Activated T-helper 1 cell treated with Interleukin-2 at 50 U/mL for 16 hours (primary cell): ENCODE data around the gene ZSWIM6.
A peak's percentile ranks its signal among the peaks of the same experiment; 100 is the strongest.

Experiments
- DNase-seq: peaks from one replicate; pipeline ENCODE4 v3.0.0-alpha.2; 2020; ENCODE audit warnings: low read depth

ZSWIM6 gene

DNA sequence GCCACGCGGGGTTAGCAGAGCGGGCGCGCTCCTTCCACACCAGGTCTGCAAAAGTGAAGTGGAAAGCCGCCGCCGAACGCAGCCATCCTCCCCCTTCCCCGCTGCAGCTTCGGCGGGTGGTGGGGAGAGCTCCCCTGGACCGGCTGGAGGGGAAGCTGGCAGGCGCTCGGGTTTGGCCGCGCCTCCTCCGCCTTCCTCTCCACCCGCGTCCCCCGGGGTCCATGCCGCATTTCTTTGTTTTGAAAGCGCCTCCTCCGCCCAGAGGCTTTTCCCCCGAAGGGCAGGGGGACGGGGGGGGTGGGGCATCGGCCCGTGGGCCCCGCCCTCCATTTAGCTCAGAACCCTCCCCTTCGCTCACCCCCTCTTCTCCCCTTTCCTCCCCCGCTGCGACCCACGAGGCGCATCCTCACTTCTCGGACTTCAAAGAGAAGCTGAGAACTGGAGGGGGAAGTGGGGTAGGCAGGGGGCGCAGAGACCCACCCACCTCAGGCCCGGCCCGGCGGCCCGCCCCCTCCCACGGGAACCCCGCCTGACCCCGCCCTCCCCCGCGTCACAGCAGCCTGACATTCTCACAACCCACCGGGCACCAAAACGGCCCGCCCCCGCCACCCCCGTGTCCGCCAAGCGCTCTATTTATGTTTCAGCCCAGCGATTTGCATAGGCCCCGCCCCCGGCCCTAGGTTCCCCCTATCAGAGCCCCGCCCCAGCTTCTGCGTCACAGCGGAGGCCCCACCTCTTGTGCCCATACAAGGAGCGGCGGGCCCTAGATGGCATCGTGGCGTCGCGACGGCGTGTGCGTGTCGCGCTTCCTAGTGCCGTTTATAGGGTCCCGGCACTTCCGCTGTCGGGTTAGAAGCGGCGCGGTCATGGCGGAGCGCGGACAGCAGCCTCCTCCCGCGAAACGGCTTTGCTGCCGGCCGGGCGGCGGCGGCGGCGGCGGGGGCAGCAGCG lies at the start of gene ZSWIM6:
Gene ZSWIM6 (plus strand): TSS at position 852 of the 951 bp plus-strand sequence. CDS start 15 bp downstream, at position 867.
- peak; percentile 96 for DNase-seq

- DNase-seq = no peak
Measured at GRCh38 chr5:61283471-61283870, 48.6 kb upstream of the ZSWIM6 start.

DNA sequence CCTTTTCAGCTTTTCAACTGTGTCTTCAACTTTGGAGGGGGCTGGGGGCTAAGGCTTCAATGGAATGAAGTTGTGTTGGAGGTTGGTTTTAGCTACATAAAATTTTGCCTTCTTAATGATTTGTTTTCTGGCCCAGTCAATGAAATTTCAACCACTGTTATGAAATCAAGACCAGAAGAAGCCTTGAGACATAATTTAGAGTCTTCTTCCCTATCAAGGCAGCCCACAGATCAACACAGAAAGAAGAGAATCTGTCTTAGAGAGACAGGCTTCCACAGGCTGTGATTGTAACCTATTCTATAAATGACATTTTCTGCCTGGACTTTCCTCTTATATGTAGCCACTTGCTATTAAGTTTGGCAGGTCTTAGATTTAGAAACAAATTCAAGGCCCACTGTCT lies 46.5 kb upstream of the ZSWIM6 start:
- DNase-seq = no peak

GRCh38 chr5:61286446-61287132 lies 45.5 kb upstream of the ZSWIM6 start:
- DNase-seq = no peak

- no peak for DNase-seq
Measured at GRCh38 chr5:61287474-61287873, 44.6 kb upstream of the ZSWIM6 start.

DNA sequence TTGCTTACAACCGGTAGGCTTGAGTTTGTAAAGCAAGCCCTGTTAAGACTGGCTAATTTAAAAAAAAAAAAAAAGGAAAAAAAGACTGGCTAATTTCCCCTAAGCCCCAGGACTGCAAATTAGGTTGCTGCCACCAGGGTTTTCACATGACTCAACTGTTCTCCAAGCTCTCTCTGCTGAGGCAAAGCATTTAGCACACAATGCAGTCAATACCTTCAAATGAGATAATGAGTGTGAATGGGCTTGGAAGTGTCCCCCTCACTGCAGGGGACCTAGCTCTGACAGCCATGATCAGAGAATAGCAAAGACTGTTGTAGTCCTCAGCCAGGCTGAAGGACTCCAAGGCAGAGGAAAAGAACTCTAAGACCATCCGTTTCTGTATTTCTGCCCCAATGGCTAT lies 42.8 kb upstream of the ZSWIM6 start:
- no peak for DNase-seq

DNA sequence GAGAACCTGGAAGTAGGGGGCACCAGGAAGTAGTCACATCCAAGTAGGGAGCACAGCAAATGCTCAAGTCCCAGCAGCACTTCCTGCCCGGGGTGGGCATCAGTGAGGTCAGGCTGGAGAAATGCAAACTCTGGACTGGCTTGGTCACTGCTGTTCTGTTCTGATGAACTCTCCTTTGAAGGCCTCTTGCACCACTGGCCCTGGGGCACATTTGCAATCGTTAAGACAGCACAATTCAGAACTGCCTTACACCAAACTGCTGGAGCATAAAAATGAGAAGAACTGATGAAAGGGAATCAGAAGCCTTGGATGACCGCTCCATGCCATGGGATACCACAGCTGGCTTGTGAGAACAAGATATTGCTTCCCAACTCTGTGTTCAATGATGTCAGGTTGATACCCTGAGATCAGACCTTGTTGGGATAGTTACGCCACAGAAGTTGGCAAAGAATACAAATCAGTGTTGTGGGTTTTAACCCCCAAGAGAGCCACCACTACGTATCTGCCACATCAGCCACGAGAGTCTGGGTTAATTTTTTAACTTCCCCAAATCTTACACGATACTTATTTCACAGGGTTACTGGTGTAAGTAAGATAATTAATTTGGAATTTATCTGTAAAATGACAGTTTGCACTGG lies 42.3 kb upstream of the ZSWIM6 start:
- no peak for DNase-seq

DNA sequence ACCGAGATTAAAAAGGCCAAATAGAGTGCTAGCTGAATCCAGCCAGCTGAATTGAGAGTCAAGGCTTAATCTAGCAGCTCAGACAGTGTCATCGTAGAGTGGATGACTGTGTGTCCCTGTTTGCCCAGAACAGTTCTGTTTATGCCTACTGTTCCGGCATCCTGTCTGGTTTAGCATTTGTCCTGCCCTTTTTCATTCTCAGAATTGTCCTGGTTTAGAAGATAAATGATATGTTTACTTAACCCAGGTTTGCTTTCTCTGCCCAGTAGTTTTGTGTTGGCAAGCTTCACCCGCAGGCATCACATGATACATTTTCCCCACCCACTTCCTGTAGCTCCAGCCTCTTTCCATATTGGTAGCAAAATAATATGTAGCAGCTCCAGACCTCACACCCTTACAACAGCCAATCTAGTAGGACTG lies 41.3 kb upstream of the ZSWIM6 start:
- DNase-seq = no peak

GRCh38 chr5:61292062-61292657 lies 39.9 kb upstream of the ZSWIM6 start:
- no peak for DNase-seq

DNA sequence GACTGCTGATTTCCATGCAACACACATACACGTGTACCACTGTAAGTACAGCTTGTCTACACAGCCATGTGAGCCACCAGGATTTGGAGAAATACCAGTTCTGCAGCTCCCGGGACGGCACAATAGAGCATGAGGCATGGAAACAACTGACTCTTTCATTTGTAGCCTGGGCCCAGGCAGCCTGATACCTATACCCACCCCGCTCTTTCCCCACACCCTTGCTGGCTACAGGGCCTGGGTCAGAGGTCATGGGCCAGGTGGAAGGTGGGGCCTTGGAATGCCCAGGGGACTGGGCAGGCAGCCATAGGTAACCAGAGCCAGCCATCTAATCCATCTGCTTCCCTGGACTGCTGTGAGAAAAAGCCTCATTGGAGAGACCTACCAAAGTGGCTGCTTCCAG lies 39.0 kb upstream of the ZSWIM6 start:
- DNase-seq = no peak

GRCh38 chr5:61293873-61294272 lies 38.2 kb upstream of the ZSWIM6 start:
- no peak for DNase-seq

- DNase-seq = no peak
Measured at GRCh38 chr5:61295365-61295764, 36.7 kb upstream of the ZSWIM6 start.

GRCh38 chr5:61298066-61298465 lies 34.0 kb upstream of the ZSWIM6 start:
- no peak for DNase-seq

- no peak for DNase-seq
Measured at GRCh38 chr5:61298580-61298979, 33.5 kb upstream of the ZSWIM6 start.

DNA sequence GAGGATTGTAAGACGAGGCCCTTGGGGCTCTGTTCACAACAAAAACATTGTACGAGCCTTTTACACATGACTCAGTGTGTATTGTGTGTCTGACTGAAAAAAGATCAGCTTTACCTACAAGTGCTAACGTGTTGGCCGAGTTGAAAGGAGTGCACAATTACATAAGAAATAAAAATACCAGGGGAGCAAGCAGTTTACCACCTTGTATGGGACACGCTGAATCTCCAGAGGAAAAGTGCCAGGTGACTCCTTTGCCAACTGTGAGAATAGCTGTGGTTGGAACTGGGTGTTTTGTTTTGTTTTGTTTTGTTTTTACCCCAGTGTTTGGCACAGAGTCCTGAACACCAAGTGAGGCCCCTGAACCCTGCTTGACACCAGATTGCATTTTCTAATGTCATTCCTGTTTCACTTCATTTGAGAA lies 32.8 kb upstream of the ZSWIM6 start:
- no peak for DNase-seq

DNA sequence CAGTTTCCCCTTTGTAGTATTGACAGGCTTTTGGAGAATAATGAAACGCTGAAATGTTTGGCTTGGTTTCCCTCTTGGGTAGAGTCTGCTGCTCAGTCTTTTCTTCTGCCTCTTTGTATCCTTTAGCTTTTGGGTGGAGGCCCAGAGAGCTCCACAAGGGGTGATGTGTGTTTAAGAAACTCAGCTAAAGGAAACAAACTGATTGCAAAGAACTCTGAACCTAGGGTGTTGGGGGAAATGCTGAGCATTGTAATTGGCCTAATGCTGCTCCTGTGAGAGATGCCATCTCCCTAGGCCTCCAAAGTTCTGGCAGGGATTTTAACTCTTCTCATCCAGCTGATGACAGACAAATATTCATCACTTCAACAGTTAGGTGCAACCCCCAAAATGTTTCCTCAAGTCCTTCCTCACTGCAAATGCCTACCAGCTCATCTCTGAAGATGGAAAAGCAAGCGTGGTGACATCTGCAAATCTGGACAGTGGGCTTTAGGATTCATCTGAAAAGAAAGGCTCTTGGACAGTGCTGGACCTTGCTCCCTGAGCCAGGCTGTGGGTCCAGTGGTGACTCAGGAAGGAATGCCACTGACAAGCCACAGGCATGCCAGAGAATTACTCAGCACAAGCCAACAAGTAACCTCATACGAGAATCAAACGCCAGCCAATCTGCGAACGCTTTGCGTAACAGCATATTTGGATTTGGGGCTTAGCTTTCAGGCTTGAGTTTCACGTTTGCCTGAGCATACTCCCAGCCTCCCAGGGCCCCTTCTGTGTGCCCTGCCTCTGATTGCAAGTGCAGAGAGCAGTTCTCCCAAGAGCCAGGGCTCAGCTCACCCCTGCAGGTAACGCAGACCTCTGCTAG lies 30.5 kb upstream of the ZSWIM6 start:
- DNase-seq = no peak

GRCh38 chr5:61302200-61302563 lies 29.9 kb upstream of the ZSWIM6 start:
- no peak for DNase-seq

DNA sequence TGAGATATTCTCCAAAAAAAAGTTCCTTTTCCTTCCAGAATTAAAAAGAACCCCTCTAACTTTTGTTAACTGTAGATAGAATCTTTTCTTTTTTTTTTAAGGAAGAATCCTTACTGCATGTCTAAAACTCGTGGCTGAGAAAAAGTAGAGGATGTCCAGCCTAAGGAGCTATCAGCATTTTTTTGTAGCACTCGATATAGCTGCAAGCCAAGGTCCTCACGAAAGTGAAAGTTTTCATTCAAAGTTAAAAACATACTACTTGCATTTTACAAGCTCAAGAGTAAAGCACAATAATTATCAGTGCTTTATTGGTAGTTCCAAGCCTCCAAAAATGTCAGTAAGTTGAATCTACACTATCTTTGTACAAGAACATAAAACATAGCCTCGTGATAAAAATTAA lies 28.7 kb upstream of the ZSWIM6 start:
- DNase-seq = no peak

DNA sequence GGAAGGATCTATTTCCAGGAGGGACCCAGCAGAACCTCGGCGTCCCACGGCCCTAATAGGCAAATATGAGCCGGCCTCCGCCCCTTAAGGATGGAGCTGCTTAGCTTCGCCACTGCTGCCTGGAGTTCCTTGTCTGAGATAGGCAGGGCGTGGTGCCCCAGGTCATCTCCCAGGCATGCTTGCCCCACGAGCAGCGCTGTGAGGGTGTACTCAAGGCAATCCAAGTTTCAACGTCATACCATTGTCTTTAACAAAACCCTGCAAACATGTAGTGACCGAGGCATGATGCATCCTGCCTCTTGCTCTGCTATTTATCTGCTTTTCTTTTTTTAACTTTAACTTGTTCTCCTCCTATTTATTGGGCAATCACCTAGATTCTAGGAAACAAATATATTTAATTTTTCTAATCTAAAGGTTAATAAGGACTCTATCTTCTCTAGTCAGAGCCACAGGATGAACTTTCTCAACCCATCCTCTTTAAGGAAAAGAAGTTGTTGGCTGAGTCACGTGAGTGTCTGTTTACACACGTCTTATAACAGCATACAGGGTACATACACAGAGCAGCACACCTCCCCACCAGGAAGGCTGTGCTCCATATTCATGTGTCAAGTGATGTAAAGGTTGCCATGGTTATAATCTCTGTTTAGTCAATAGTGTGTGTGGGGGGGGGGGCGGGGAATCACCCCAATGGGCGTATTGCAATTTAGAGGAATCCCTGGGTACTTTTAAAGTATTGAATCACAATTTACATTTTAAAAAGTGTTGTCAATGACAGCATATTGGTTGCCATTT lies 27.3 kb upstream of the ZSWIM6 start:
- DNase-seq = no peak

- DNase-seq = no peak
Measured at GRCh38 chr5:61306531-61307131, 25.4 kb upstream of the ZSWIM6 start.
